Hematopoietic multipotent progenitor cell treated with erythropoietin and hydrocortisone succinate and interleukin-3 and kit ligand, for 8 days (in vitro differentiated cells): ENCODE measurements around the gene GLRX2.
A peak's percentile ranks its signal among the peaks of the same experiment; 100 is the strongest.

Experiments
- DNase-seq: peaks from one replicate; pipeline ENCODE4 v3.0.0-alpha.2; 2015

The GLRX2 gene

GRCh38 chr1:193110864-193111263 is 5.7 kb upstream of the GLRX2 start:
- no peak for DNase-seq

- DNase-seq, result no peak
Measured at GRCh38 chr1:193110246-193110645, 5.0 kb upstream of the GLRX2 start.

- no peak for DNase-seq
Measured at GRCh38 chr1:193109619-193110018, 4.4 kb upstream of the GLRX2 start.

- no peak for DNase-seq
Measured at GRCh38 chr1:193108471-193108870, 3.3 kb upstream of the GLRX2 start.

DNA sequence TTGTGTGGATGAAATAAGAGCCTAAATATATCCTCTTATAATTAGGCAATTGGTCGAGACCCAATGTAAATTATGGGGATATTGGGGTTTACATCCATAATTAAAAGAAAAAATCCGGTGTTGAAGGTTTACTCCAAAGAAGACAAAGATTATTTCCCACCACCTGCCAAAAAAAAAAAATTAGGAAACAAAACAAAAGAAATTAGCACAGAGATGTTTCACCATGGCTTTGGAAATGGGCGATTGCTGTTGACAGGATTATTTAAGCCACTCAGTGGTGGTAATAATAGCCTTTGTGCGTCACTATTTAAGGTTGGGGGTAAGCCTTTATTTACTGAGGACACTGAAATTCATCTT is 585 bp upstream of the GLRX2 start:
- no peak for DNase-seq

DNA sequence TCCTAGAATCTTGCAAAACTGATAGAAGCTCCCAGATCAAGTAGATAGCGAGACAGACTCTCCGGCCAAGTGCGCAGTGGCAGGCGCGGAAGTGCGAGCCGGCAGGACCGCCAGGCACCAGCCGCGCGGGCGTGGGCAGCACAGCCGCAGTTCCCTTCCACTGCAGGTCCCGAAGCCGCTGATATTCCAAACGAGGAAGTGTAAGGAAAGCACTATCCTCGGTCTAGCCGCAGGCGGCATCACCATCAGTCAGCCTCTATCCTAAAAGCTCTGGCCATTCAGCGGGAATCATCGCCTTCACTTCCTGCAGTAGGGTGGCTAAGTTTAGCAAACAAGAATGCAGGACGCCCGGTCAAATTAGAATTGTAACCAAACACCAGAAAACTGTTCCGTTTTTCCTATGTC is 710 bp downstream of the GLRX2 start:
- DNase-seq, result peak; percentile 48

- DNase-seq, result peak; percentile 18
Measured at GRCh38 chr1:193103759-193104501, 1.3 kb downstream of the GLRX2 start.

DNA sequence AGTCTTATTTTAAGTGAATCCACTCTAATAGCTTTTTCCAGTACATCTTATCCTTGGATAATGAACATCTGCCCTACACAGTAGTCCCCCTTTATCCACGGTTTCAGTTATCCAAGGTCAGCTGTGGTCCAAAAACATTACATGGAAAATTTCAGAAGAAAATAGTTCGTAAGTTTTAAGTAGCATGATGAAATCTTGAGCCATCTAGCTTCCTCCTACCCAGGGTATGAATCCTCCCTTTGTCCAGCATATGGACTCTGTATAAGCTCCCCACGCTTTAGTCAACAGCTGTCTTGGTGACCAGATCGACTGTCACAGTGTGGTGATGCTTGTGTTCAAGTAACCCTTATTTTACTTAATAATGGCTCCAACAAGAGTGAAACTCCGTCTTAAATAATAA is 2.6 kb downstream of the GLRX2 start:
- no peak for DNase-seq

DNA sequence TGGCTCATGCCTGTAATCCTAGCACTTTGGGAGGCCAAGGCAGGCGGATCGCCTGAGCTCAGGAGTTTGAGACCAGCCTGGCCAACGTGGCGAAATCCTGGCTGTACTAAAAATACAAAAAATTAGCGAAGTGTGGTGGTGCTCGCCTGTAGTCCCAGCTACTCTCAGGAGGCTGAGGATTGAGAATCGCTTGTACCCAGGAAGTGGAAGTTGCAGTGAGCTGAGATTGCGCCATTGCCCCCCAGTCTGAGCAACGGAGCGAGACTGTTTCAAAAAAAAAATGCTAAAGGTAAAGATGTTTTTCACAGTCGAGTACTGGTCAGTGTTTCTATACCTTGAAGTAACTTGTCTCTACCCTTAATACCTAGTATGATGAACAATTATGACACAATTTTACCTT is 11.1 kb downstream of the GLRX2 start:
- DNase-seq, result no peak

- DNase-seq, result no peak
Measured at GRCh38 chr1:193090865-193091264, 14.3 kb downstream of the GLRX2 start.

DNA sequence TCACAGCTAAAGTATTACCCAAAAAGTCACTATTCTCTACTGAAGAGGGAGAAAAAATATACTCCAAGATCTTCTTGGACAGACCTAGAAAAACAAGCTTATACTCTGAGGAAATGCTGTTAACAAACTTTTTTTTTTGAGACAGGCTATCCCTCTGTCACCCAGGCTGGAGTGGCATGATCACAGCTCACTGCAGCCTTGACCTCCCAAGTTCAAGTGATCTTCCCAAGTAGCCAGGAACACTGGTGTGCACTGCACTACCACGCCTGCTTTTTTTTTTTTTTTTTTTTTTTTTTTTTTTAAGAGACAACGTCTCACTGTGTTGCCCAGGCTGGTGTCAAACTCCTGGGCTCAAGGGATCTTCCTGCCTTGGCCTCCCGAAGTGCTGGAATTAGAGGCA is 17.3 kb downstream of the GLRX2 start:
- DNase-seq, result no peak

- no peak for DNase-seq
Measured at GRCh38 chr1:193086342-193086741, 18.9 kb downstream of the GLRX2 start.

DNA sequence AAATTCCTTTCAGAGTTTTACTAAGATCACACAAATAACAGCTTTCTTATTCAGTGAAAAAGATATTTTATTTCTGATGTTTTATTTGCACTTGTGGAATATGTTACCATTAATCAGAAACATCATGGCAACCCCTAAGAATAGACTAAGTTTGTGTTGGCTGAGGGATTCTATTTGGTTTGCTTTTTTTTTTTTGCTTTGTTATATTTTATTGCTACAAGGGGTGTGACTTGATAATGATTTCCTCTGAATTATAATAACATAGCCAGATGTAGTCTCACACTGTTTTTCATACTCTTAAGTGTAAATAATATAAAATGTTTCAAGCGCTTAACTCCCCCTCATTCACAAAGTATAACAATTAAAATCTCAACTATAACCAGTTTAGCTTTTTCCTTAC is 20.0 kb downstream of the GLRX2 start:
- DNase-seq, result no peak

- no peak for DNase-seq
Measured at GRCh38 chr1:193083365-193084088, 21.7 kb downstream of the GLRX2 start.

- DNase-seq, result peak; percentile 67
Measured at GRCh38 chr1:193079187-193079586, 26.0 kb downstream of the GLRX2 start.

DNA sequence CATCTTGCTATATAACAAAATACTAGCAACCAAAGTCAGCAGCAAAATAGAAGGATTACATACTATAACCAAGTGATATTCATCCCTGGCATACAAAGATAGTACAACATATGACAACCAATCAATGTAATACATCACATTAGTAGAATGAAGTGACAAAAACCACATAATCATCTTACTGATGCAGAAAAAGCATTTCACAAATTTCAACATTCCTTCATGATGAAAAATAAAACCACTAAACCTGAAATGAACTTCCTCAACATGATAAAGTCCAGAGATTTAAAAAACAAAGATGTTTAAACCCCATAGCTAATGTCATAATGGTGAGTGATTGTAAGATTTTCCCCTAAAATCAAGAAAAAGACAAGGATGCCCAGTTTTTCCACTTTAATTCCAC is 27.2 kb downstream of the GLRX2 start:
- DNase-seq, result no peak

- DNase-seq, result peak; percentile 54
Measured at GRCh38 chr1:193070942-193071341, 34.3 kb downstream of the GLRX2 start.

GRCh38 chr1:193070386-193070753 is 34.8 kb downstream of the GLRX2 start:
- peak; percentile 55 for DNase-seq

- peak; percentile 71 for DNase-seq
Measured at GRCh38 chr1:193069748-193070385, 35.3 kb downstream of the GLRX2 start.

DNA sequence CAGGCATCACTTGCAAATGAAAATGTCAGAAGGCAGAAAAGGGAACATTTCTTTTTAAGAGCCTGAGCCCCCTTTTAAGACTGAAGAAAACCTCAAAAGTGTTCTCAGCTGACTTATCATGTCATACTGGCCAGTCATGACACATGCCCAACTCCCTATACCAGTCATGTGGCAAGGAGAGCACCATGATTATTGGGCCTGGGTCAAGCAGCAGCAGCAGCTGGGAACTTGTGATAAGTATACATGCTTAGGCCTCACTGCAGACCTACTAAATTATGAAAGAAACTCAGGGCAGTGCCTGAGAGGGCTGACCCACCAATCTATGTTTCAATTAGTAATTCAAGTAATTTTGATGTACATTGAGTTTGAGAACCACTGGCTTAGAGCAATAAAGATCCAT is 37.2 kb downstream of the GLRX2 start:
- DNase-seq, result peak; percentile 94

DNA sequence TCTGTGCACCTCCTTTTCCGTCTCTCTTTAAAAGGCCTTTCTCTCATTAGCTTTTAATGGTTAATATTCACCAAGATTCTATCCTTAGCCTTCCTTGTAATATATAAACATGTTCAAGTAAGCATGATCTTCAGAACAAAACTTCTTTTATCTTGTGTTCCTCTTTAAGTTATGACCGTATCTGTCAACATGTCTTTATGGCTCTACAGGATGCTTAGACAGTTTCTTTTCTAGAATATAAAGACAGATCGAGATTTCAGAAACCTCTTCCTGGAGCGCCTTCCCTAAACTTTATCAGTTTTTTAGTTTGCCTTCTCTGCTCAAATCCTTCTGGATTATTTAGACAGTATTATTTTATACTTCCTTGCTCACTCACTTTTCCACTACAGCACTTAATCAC is 38.6 kb downstream of the GLRX2 start:
- DNase-seq, result no peak

DNA sequence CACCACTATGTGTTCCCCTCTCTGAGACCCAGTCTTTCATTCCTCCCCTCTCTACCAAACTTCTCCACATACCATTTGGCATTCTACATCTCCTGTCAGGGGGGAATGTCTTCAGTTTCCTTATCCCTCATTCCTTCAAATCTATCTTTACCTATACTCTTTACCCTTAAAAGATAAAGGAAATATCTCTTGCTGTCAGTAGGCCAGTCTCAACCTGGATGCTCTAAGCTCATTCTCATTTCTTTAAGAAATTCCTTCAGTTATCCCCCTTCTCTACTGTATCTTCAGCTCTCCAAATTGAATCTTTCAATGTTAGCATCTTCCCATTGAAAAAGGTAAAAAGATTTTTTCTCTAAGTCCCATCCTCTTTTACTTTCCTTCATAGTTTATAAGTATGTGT is 39.3 kb downstream of the GLRX2 start:
- DNase-seq, result no peak

- DNase-seq, result no peak
Measured at GRCh38 chr1:193062698-193063463, 42.3 kb downstream of the GLRX2 start.

- peak; percentile 70 for DNase-seq
Measured at GRCh38 chr1:193060938-193061337, 44.3 kb downstream of the GLRX2 start.
